Gastrocnemius medialis (tissue), 4 donors: ENCODE results near the gene METAP1D.

Experiments used
- CTCF ChIP-seq, 5 experiments: fragments of 450-650 bp in 3 of 5; fragments of 200-600 bp in 2 of 5; sonication (generic) in 2 of 5; IDR thresholded peaks in 4 of 5; conservative IDR thresholded peaks in 1 of 5; 1 replicate in 4 of 5; 2 replicates in 1 of 5; pipeline ENCODE4 v1.5.1; 2016 to 2019; ENCODE audit warnings: antibody characterized with exemption in 5 of 5, mild to moderate bottlenecking in 3 of 5, moderate library complexity in 3 of 5
- POLR2A ChIP-seq, 2 donors: fragments of 450-650 bp; IDR thresholded peaks; one replicate each; pipeline ENCODE4 v1.6.1; 2017; ENCODE audit warnings: antibody characterized with exemption in 2 of 2, mild to moderate bottlenecking in 2 of 2, moderate library complexity in 2 of 2

DNA sequence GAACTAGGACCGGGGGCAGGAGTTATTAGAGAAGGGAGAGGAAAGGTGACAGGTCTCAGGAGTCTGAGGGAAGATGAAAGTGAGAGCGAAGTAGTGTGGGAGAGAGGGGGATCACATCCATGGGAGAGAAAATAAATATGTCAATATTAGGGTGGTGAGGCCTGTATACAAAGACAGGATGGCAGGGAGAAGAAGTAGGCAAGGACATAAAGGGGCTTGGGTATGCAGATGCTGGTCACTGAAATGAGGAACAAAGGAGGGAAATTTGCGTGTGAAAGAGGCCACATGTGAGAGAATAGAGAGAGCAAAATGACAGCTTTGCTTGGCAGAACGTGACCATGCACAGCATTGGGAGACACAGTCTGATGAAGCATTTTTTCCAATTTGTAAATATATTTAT lies 13.6 kb downstream of the METAP1D start:
- TF ChIP-seq POLR2A (IDR thresholded peaks at IDR 0.05): no peak
- TF ChIP-seq CTCF (IDR thresholded peaks at IDR 0.05 in 4 of 5, conservative IDR thresholded peaks at IDR 0.05 in 1 of 5): no peak
